ENCODE measurements around the gene GMCL2. TPM values are rescaled to one million over a fixed set of nuclear protein-coding genes. Genes with fewer than 3 reads are reported as not detected.

The GMCL2 gene
- total and polyA plus RNA-seq, 9 of the 15 experiments (the other 6 are each of a cell fraction or from before 2014, with no cell fraction given): 0.04 TPM; not detected in 8

DNA sequence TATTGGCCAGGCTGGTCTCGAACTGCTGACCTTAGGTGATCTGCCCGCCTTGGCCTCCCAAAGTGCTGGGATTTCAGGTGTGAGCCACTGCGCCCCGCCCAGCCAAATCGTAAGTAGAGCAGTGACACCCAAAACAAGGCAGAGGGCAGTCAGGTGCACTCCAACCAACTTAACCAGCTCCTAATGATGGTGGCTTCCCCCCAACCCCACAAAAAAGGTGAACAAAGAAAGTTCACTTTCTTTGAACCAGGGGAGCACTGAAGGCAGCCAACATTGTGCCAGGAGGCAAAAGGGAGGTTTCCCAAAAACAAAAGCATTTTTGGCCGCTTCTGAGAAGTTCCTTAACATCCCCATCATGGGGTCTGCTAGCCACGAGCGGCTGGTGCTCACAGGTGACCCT lies 9.6 kb downstream of the GMCL2 start:
- Histone ChIP-seq H4K20me1 (replicated peaks; ENCODE audit: control insufficient read depth, insufficient read depth, low read length) (no peaks in the 10 kb centered on the region), H3K36me3 (ENCODE audit: control insufficient read depth, insufficient read depth, low read length) (no peaks in the 10 kb centered on the region), H3K79me2 (ENCODE audit: control insufficient read depth, insufficient read depth, low read length) (no peaks in the 10 kb centered on the region), H3K27ac (ENCODE audit: extremely low read depth, low read depth, low read length) (no peak overlapping the region), H3K9me1 (ENCODE audit: control insufficient read depth, insufficient read depth, low read length) (no peaks in the 10 kb centered on the region), H3K4me1 (replicated peaks in 1 of 2; ENCODE audit: control insufficient read depth in 2 of 2, insufficient read depth in 2 of 2, low read length in 2 of 2) (peaks cover 12 to 13% of the 10 kb centered on the region in 2 experiments), H3K9me3 (replicated peaks; ENCODE audit: control insufficient read depth, insufficient read depth, low read depth, low read length) (0 out of 2 replicates have a peak, but pooled peaks cover 2% of the 10 kb centered on the region), H3K27me3 (ENCODE audit: control insufficient read depth in 2 of 2, insufficient read depth in 2 of 2, low read length in 2 of 2) (no peaks in the 10 kb centered on the region), H3K4me2 (ENCODE audit: insufficient read depth, low read length) (no peak overlapping the region), H3K9ac (ENCODE audit: insufficient read depth in 1 of 2, low read depth in 2 of 2, low read length in 2 of 2) (no peak overlapping the region), H2AFZ (ENCODE audit: low read depth, low read length) (no peak overlapping the region), H3K4me3 (no peak overlapping the region)
- TF ChIP-seq, protein P1, sequence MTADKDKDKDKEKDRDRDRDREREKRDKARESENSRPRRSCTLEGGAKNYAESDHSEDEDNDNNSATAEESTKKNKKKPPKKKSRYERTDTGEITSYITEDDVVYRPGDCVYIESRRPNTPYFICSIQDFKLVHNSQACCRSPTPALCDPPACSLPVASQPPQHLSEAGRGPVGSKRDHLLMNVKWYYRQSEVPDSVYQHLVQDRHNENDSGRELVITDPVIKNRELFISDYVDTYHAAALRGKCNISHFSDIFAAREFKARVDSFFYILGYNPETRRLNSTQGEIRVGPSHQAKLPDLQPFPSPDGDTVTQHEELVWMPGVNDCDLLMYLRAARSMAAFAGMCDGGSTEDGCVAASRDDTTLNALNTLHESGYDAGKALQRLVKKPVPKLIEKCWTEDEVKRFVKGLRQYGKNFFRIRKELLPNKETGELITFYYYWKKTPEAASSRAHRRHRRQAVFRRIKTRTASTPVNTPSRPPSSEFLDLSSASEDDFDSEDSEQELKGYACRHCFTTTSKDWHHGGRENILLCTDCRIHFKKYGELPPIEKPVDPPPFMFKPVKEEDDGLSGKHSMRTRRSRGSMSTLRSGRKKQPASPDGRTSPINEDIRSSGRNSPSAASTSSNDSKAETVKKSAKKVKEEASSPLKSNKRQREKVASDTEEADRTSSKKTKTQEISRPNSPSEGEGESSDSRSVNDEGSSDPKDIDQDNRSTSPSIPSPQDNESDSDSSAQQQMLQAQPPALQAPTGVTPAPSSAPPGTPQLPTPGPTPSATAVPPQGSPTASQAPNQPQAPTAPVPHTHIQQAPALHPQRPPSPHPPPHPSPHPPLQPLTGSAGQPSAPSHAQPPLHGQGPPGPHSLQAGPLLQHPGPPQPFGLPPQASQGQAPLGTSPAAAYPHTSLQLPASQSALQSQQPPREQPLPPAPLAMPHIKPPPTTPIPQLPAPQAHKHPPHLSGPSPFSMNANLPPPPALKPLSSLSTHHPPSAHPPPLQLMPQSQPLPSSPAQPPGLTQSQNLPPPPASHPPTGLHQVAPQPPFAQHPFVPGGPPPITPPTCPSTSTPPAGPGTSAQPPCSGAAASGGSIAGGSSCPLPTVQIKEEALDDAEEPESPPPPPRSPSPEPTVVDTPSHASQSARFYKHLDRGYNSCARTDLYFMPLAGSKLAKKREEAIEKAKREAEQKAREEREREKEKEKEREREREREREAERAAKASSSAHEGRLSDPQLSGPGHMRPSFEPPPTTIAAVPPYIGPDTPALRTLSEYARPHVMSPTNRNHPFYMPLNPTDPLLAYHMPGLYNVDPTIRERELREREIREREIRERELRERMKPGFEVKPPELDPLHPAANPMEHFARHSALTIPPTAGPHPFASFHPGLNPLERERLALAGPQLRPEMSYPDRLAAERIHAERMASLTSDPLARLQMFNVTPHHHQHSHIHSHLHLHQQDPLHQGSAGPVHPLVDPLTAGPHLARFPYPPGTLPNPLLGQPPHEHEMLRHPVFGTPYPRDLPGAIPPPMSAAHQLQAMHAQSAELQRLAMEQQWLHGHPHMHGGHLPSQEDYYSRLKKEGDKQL (CRISPR knock-in tag; IDR thresholded peaks at IDR 0.05; ENCODE audit: borderline replicate concordance): no peak
- no peak for TF ChIP-seq ZNF239 (CRISPR knock-in tag; IDR thresholded peaks at IDR 0.05)
- CTCF ChIA-PET (ENCODE audit: low intra/inter-chr PET ratio): no interaction called here
- in situ Hi-C loops (cut with MboI): no loop called here
- 70% methylated on average over 8 of the region's 8 CpGs for WGBS (ENCODE audit: insufficient coverage, low coverage, missing lambda C conversion rate)
- peak; percentile 35; the same call in 1 of the 3 replicates for ATAC-seq
- no peak for FAIRE-seq
- POLR2A ChIA-PET: interaction anchor here (1.4 to 1.5 kb wide), 2 partner anchors 26 to 29 kb away, joined by 3 to 4 read pairs; partner anchors contain the start of gene HNRNPAB
- intact Hi-C loops (cut with micrococcal nuclease): no loop called here
- DNase-seq (ENCODE audit: extremely low read depth in 1 of 4, low spot score in 3 of 4): no peak
- BruUV-seq (replicated peaks): no TSS peak

Data from K562 (cell line).